Tibial nerve (tissue), 4 donors: ENCODE data around the gene LEP. TPM values are rescaled to one million over a fixed set of nuclear protein-coding genes. Genes with fewer than 3 reads are reported as not detected.

Source experiments
- DNase-seq, 2 donors: peaks; one replicate each; pipeline ENCODE4 v3.0.0-alpha.2; 2019; ENCODE audit warnings: low spot score in 2 of 2
- H3K27ac ChIP-seq, 4 donors: fragments of 200-600 bp; sonication (generic) in 3 of 4; one replicate each; pipeline ENCODE4 v1.5.1; 2017 to 2019; ENCODE audit warnings: mild to moderate bottlenecking in 1 of 4
- H3K27me3 ChIP-seq, 2 donors: fragments of 200-600 bp; sonication (generic) in 1 of 2; one replicate each; pipeline versions ENCODE4 v1.5.1 to v1.6.0; 2017 to 2019
- H3K36me3 ChIP-seq, 3 donors: fragments of 200-600 bp; sonication (generic); one replicate each; pipeline ENCODE4 v1.5.1; 2018 to 2019
- H3K4me1 ChIP-seq, 4 donors: fragments of 200-600 bp; sonication (generic) in 3 of 4; one replicate each; pipeline ENCODE4 v1.5.1; 2017 to 2019
- H3K4me3 ChIP-seq, 4 donors: fragments of 200-600 bp; sonication (generic) in 3 of 4; one replicate each; pipeline ENCODE4 v1.5.1; 2017 to 2019; ENCODE audit warnings: mild to moderate bottlenecking in 1 of 4, moderate library complexity in 1 of 4
- H3K9me3 ChIP-seq, 4 donors: fragments of 200-600 bp; sonication (generic) in 3 of 4; one replicate each; pipeline ENCODE4 v1.5.1; 2017 to 2019
- CTCF ChIP-seq, 5 experiments: fragments of 200-600 bp in 3 of 5; fragments of 450-650 bp in 2 of 5; sonication (generic) in 3 of 5; IDR thresholded peaks; one replicate each; pipeline ENCODE4 v1.5.1; 2016 to 2019; ENCODE audit warnings: antibody characterized with exemption in 5 of 5, mild to moderate bottlenecking in 3 of 5, moderate library complexity in 2 of 5
- EP300 ChIP-seq, 2 donors: sonication (generic); formaldehyde crosslinking; IDR thresholded peaks; one replicate each; pipeline ENCODE4 v1.6.1; 2017; ENCODE audit warnings: antibody characterized with exemption in 2 of 2, mild to moderate bottlenecking in 1 of 2
- POLR2A ChIP-seq, 2 donors: fragments of 450-650 bp; IDR thresholded peaks; one replicate each; pipeline ENCODE4 v1.6.1; 2017; ENCODE audit warnings: antibody characterized with exemption in 2 of 2, mild to moderate bottlenecking in 2 of 2, moderate library complexity in 2 of 2
- WGBS, 2 donors: methylation state at CpG; one replicate each; pipeline ENCODE4 v1.1.5; 2018; 5-methylcytosine and 5-hydroxymethylcytosine counted together
- total RNA-seq, 4 donors: library from RNA; depleted of rRNA; stranded (reverse); fragments of >200 nt; gene quantifications; one replicate each; pipeline ENCODE4 v1.1.0, GENCODE V29; 2016

Gene LEP
- total RNA-seq, 4 donors from 2014 or later = 15.9 to 70.7 (median 40.5) TPM

GRCh38 chr7:128211626-128212025 is 29.5 kb upstream of the LEP start:
- WGBS, 2 donors = 34% methylated on average over 4 of the region's 4 CpGs

GRCh38 chr7:128214463-128214862 is 26.6 kb upstream of the LEP start:
- H3K9me3 ChIP-seq = no peaks in the 10 kb centered on the region
- no peaks in the 10 kb centered on the region for H3K36me3 ChIP-seq
- peaks cover 0 to 13% of the 10 kb centered on the region in 2 donors for H3K27me3 ChIP-seq
- no peak for TF ChIP-seq EP300 (IDR thresholded peaks at IDR 0.05)
- TF ChIP-seq CTCF (IDR thresholded peaks at IDR 0.05) = no peak
- TF ChIP-seq POLR2A (IDR thresholded peaks at IDR 0.05) = no peak
- WGBS, 2 donors = 98 to 100% methylated on average over 1 of the region's 1 CpG
- no peak overlapping the region for H3K4me3 ChIP-seq
- H3K4me1 ChIP-seq = peaks cover 0 to 14% (median 0%) of the 10 kb centered on the region in 4 donors
- DNase-seq = no peak
- no peak overlapping the region for H3K27ac ChIP-seq

More at GRCh38 chr7:128211626-128212025, 29.5 kb upstream of the LEP start:
- no peaks in the 10 kb centered on the region for H3K36me3 ChIP-seq
- no peaks in the 10 kb centered on the region for H3K9me3 ChIP-seq
- DNase-seq = no peak
- H3K27me3 ChIP-seq = peaks cover 0 to 12% of the 10 kb centered on the region in 2 donors
- no peak overlapping the region for H3K4me3 ChIP-seq
- no peak for TF ChIP-seq CTCF (IDR thresholded peaks at IDR 0.05)
- TF ChIP-seq POLR2A (IDR thresholded peaks at IDR 0.05) = no peak
- no peak for TF ChIP-seq EP300 (IDR thresholded peaks at IDR 0.05)
- H3K27ac ChIP-seq = no peak overlapping the region
- H3K4me1 ChIP-seq = peaks cover 0 to 14% (median 0%) of the 10 kb centered on the region in 4 donors

- no peak for DNase-seq
- Histone ChIP-seq H3K36me3 (no peaks in the 10 kb centered on the region), H3K4me1 (peaks cover 0 to 8% (median 0%) of the 10 kb centered on the region in 4 donors), H3K27me3 (peaks cover 0 to 18% of the 10 kb centered on the region in 2 donors), H3K27ac (no peak overlapping the region), H3K9me3 (no peaks in the 10 kb centered on the region), H3K4me3 (no peak overlapping the region)
- 27 to 40% methylated on average over 3 of the region's 3 CpGs for WGBS, 2 donors
- TF ChIP-seq CTCF (IDR thresholded peaks at IDR 0.05) (no peak), POLR2A (IDR thresholded peaks at IDR 0.05) (no peak), EP300 (IDR thresholded peaks at IDR 0.05) (no peak)
These were observed 25.8 kb upstream of the LEP start for GRCh38 chr7:128215281-128215680.

GRCh38 chr7:128215739-128216138 is 25.3 kb upstream of the LEP start:
- Histone ChIP-seq H3K4me1 (peaks cover 0 to 8% (median 0%) of the 10 kb centered on the region in 4 donors), H3K9me3 (no peaks in the 10 kb centered on the region), H3K27me3 (peaks cover 0 to 17% of the 10 kb centered on the region in 2 donors), H3K27ac (no peak overlapping the region), H3K4me3 (no peak overlapping the region), H3K36me3 (no peaks in the 10 kb centered on the region)
- DNase-seq = no peak
- no peak for TF ChIP-seq POLR2A (IDR thresholded peaks at IDR 0.05)
- no peak for TF ChIP-seq EP300 (IDR thresholded peaks at IDR 0.05)
- TF ChIP-seq CTCF (IDR thresholded peaks at IDR 0.05) = no peak
- WGBS, 2 donors = 46 to 56% methylated on average over 1 of the region's 1 CpG

GRCh38 chr7:128217030-128217805 is 23.9 kb upstream of the LEP start:
- H3K36me3 ChIP-seq = no peaks in the 10 kb centered on the region
- TF ChIP-seq CTCF (IDR thresholded peaks at IDR 0.05) = no peak
- TF ChIP-seq POLR2A (IDR thresholded peaks at IDR 0.05) = no peak
- no peak for TF ChIP-seq EP300 (IDR thresholded peaks at IDR 0.05)
- no peak overlapping the region for H3K4me3 ChIP-seq
- H3K4me1 ChIP-seq = peaks cover 0 to 8% (median 0%) of the 10 kb centered on the region in 4 donors
- no peaks in the 10 kb centered on the region for H3K9me3 ChIP-seq
- 84 to 90% methylated on average over 12 of the region's 12 CpGs for WGBS, 2 donors
- H3K27ac ChIP-seq = no peak overlapping the region
- H3K27me3 ChIP-seq = peaks cover 0 to 12% of the 10 kb centered on the region in 2 donors
- DNase-seq = no peak
